Naive B cell (primary cell): ENCODE results near the gene CCDC149. TPM values are rescaled to one million over a fixed set of nuclear protein-coding genes. Genes with fewer than 3 reads are reported as not detected.

ENCODE experiments used
- ATAC-seq, 2 donors: fragments of 150-1000 bp; cut with Tn5 transposase; 2 replicates each; pipeline ENCODE4 v1.10.0; 2021; ENCODE audit warnings: low read depth in 2 of 2, mild to moderate bottlenecking in 2 of 2, moderate library complexity in 2 of 2
- DNase-seq: peaks from one replicate; pipeline ENCODE4 v3.0.0; 2022
- H3K27ac Mint-ChIP-seq, 6 donors: one replicate each; pipeline ENCODE4 v1.8.0; 2020 to 2022; ENCODE audit warnings: mild to moderate bottlenecking in 6 of 6, mixed read lengths in 6 of 6, moderate library complexity in 5 of 6, inconsistent platforms in 2 of 6
- H3K27me3 Mint-ChIP-seq, 3 donors: one replicate each; pipeline ENCODE4 v1.8.0; 2021 to 2022; ENCODE audit warnings: mixed read lengths in 3 of 3, mild to moderate bottlenecking in 1 of 3
- H3K36me3 Mint-ChIP-seq, 2 donors: one replicate each; pipeline ENCODE4 v1.8.0; 2020 to 2022; ENCODE audit warnings: mixed read lengths in 2 of 2, inconsistent platforms in 1 of 2, mild to moderate bottlenecking in 1 of 2
- H3K4me1 Mint-ChIP-seq, 3 donors: one replicate each; pipeline ENCODE4 v1.8.0; 2020 to 2022; ENCODE audit warnings: mixed read lengths in 3 of 3, inconsistent platforms in 1 of 3, mild to moderate bottlenecking in 1 of 3, moderate library complexity in 1 of 3
- H3K4me3 Mint-ChIP-seq, 8 donors: one replicate each; pipeline ENCODE4 v1.8.0; 2020 to 2022; ENCODE audit warnings: mild to moderate bottlenecking in 8 of 8, mixed read lengths in 8 of 8, moderate library complexity in 8 of 8, inconsistent platforms in 2 of 8
- H3K9me3 Mint-ChIP-seq, 7 donors: one replicate each; pipeline ENCODE4 v1.8.0; 2020 to 2022; ENCODE audit warnings: mixed read lengths in 7 of 7, mild to moderate bottlenecking in 5 of 7, inconsistent platforms in 2 of 7, moderate library complexity in 1 of 7
- polyA plus RNA-seq, 6 donors: library from polyadenylated mRNA; unstranded; fragments of 300-500 nt; fragmentation: Illumina TruSeq; gene quantifications; one replicate each; pipeline ENCODE4 v1.2.3, GENCODE V29; 2021; ENCODE audit warnings: low read depth in 6 of 6

CCDC149 gene
- polyA plus RNA-seq, 6 donors from 2014 or later: not detected

DNA sequence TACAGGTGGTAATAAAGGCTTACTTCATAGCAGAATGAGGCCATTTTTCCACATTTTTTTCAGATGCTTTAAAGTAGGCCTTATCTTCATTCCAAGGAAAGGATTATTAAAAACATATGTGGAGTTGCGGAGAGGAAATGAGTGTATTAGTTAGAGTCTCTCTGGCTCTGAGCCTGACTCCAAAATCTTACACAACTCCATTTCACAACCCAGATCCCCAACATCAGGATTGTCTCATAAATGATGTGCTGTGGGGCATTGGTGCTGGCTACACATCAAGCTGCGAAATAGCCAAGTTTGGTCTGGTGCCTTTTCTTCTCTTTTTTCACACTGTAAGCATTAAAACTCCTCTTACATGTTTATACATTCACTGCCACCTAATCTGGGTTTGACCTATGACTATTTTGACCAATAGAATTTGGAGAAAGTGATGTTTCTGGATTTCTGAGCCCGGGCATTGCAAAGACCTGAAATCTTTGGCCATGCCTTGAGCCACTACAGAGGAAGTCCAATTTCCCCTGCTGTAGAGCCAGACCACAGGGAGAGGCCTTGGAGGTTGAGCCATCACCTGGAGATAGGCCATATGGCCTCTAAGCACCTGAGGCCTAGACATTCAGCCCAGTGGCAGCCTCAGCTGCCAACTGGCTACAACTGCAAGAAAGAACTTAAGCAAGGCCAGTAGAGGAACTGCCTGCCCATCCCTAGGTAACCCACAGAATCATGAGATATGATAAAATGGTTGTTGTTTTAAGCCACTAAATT, 134.2 kb downstream of the CCDC149 start:
- ATAC-seq (no peak), DNase-seq (no peak)
- Mint-ChIP-seq H3K27me3 (no peaks in the 10 kb centered on the region), H3K4me1 (no peaks in the 10 kb centered on the region), H3K27ac (no peak overlapping the region), H3K36me3 (no peaks in the 10 kb centered on the region), H3K4me3 (no peak overlapping the region), H3K9me3 (peaks cover 0 to 4% (median 1%) of the 10 kb centered on the region in 7 donors)

DNA sequence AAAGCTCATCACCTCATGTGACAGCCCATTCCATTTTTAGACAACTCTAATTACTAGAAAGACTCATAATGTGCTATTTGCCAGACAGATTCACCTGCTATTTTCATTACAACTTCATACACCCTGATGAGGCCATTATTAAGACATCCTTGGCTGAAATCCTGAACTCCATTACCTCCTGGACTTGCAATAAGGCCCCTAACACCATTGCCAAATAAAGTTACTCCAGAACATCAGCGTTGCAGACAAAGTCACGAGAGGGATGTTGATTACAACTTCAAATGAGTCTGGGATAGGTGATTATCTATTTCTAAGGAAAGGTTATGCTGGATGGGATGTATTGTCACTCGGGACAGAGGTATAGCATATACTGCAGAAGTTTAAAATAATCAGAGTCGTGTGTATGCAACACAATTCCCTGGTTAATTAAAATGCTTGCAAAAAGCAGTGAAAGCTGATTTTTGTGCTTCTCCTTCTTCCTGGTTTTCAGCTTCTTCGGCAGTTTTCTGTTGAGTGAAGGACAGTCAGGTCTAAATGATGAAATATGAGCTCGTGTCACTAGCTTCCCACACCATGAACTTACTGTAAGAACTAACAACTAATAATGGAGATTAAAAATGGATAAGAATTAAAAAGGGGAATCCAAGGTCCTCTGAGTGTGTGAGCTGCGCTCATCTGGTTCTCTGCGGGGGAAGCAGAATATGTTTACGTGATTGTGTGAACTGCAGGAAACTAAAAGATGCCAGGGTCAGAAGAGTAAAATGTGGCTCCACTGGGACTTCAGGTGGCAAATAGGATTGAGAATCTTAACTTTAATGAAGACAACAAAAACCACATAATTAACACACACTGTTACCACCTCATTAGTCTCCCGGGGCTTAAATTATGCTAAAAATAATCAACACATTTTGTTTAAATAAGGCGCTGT, 135.0 kb downstream of the CCDC149 start:
- Mint-ChIP-seq H3K27ac (no peak overlapping the region), H3K36me3 (no peaks in the 10 kb centered on the region), H3K9me3 (peaks cover 0 to 4% (median 0%) of the 10 kb centered on the region in 7 donors), H3K4me3 (no peak overlapping the region), H3K4me1 (no peaks in the 10 kb centered on the region), H3K27me3 (no peaks in the 10 kb centered on the region)
- no peak for DNase-seq
- no peak for ATAC-seq

DNA sequence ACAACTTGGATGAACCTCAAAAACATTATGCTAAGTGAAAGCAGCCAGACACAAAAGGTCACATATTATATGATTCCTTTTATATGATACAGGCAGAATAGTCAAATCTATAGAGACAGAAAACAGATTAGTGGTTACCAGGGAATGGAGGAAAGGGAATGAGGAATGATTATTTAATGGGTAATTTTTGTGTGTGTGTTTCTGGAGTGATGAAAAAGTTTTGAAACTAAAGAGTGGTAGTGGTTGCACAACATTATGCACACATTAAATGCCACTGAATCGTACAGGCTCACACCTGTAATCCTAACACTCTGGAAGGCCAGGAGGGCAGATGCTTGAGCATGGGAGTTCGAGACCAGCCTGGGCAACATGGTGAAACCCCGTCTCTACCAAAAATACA, 137.1 kb downstream of the CCDC149 start:
- DNase-seq (no peak), ATAC-seq (no peak)
- Mint-ChIP-seq H3K4me1 (no peaks in the 10 kb centered on the region), H3K9me3 (peaks cover 0 to 7% (median 1%) of the 10 kb centered on the region in 7 donors), H3K27ac (no peak overlapping the region), H3K36me3 (peaks cover 0 to 5% of the 10 kb centered on the region in 2 donors), H3K4me3 (no peak overlapping the region), H3K27me3 (peaks cover 0 to 5% (median 0%) of the 10 kb centered on the region in 3 donors)

- Mint-ChIP-seq H3K9me3 (peaks cover 0 to 7% (median 1%) of the 10 kb centered on the region in 7 donors), H3K27ac (no peak overlapping the region), H3K27me3 (peaks cover 0 to 5% (median 0%) of the 10 kb centered on the region in 3 donors), H3K4me3 (no peak overlapping the region), H3K4me1 (no peaks in the 10 kb centered on the region), H3K36me3 (peaks cover 0 to 5% of the 10 kb centered on the region in 2 donors)
- DNase-seq: no peak
- no peak for ATAC-seq
Observed at GRCh38 chr4:24775032-24775605, 137.7 kb downstream of the CCDC149 start.

- H3K27me3 Mint-ChIP-seq: peaks cover 0 to 5% (median 0%) of the 10 kb centered on the region in 3 donors
- peaks cover 0 to 5% of the 10 kb centered on the region in 2 donors for H3K36me3 Mint-ChIP-seq
- peaks cover 0 to 7% (median 1%) of the 10 kb centered on the region in 7 donors for H3K9me3 Mint-ChIP-seq
- no peak for DNase-seq
- H3K4me3 Mint-ChIP-seq: no peak overlapping the region
- ATAC-seq: no peak
- no peak overlapping the region for H3K27ac Mint-ChIP-seq
- H3K4me1 Mint-ChIP-seq: no peaks in the 10 kb centered on the region
Observed at GRCh38 chr4:24774452-24774851, 138.4 kb downstream of the CCDC149 start.

- Mint-ChIP-seq H3K4me1 (no peaks in the 10 kb centered on the region), H3K27ac (no peak overlapping the region), H3K27me3 (peaks cover 0 to 5% (median 0%) of the 10 kb centered on the region in 3 donors), H3K4me3 (no peak overlapping the region), H3K36me3 (peaks cover 0 to 5% of the 10 kb centered on the region in 2 donors), H3K9me3 (peaks cover 0 to 7% (median 2%) of the 10 kb centered on the region in 7 donors)
- DNase-seq: no peak
- ATAC-seq: no peak
Observed at GRCh38 chr4:24772952-24773351, 139.9 kb downstream of the CCDC149 start.

- H3K9me3 Mint-ChIP-seq: peaks cover 0 to 14% (median 2%) of the 10 kb centered on the region in 7 donors
- peaks cover 0 to 5% (median 0%) of the 10 kb centered on the region in 3 donors for H3K27me3 Mint-ChIP-seq
- no peak overlapping the region for H3K27ac Mint-ChIP-seq
- H3K36me3 Mint-ChIP-seq: peaks cover 0 to 5% of the 10 kb centered on the region in 2 donors
- H3K4me3 Mint-ChIP-seq: no peak overlapping the region
- no peaks in the 10 kb centered on the region for H3K4me1 Mint-ChIP-seq
- no peak for DNase-seq
- ATAC-seq: no peak
Observed at GRCh38 chr4:24772061-24772705, 140.7 kb downstream of the CCDC149 start.

DNA sequence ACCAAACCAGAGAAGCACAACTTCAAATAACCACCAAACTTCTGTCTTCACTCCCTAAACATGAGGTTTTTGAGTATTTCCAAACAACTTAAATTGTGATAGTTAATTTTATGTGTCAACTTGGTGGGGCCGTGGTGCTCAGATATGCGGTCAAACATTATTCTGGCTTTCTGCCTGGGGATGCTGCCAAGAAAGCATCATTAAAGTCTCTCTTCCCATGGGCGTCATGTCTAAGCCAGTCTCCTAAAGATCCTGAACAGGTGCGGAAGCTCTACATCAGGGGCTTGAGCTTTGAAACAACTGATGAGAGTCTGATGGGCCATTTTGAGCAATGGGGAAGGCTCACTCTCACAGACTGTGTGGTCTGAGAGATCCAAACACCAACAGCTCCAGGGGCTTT, 141.6 kb downstream of the CCDC149 start:
- no peak for DNase-seq
- H3K27me3 Mint-ChIP-seq: peaks cover 0 to 5% (median 0%) of the 10 kb centered on the region in 3 donors
- no peak overlapping the region for H3K4me3 Mint-ChIP-seq
- no peak for ATAC-seq
- no peak overlapping the region for H3K27ac Mint-ChIP-seq
- H3K9me3 Mint-ChIP-seq: peaks cover 0 to 21% (median 2%) of the 10 kb centered on the region in 7 donors
- H3K36me3 Mint-ChIP-seq: peaks cover 0 to 5% of the 10 kb centered on the region in 2 donors
- no peaks in the 10 kb centered on the region for H3K4me1 Mint-ChIP-seq

DNA sequence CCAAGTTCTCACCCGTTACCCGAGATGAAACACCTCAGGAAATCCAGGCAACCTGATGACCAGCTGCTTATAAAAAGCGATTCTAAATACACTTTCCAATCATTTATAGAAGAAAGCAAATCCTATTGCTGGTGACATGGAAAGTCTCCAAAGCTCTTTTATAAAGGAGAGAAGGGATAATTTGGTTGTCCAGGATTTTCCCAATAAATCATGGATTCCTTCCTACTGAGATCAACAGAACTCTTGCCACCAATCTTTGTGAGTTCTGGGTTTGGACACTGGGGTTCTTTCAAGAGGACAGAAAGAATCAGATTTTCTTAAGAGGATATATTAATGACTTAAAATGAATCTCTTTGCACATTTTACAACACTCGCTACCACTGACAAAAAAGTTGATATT, 142.2 kb downstream of the CCDC149 start:
- ATAC-seq (no peak), DNase-seq (no peak)
- H3K27ac Mint-ChIP-seq: no peak overlapping the region
- H3K27me3 Mint-ChIP-seq: peaks cover 0 to 5% (median 0%) of the 10 kb centered on the region in 3 donors
- no peaks in the 10 kb centered on the region for H3K4me1 Mint-ChIP-seq
- H3K4me3 Mint-ChIP-seq: no peak overlapping the region
- peaks cover 0 to 21% (median 2%) of the 10 kb centered on the region in 7 donors for H3K9me3 Mint-ChIP-seq
- H3K36me3 Mint-ChIP-seq: peaks cover 0 to 5% of the 10 kb centered on the region in 2 donors

DNA sequence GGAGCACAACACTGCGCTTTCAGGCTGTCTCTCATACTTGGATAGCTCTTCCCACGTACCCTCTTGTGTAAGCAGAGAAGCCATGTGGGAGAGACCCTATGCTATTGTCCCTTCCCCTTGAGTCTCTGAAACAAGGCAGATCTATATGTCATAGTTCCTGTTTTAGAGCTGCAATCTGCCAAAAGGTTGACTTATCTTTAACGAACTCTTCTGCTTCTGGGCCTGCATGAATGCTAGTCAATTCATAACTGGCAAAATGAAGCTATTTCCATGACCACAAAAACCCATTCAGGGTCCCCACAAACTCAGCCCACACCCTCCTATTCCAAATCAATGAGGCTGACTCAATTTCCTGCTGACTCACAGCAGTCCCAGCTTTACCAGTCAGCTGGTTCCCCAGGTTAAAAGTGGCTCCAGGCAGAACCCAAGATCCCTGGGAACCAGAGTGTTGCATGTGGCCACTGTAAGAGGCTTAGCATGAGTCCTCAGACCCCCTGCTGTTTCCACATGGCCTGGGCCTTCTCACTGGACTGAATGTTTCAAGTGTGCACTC, 142.7 kb downstream of the CCDC149 start:
- Mint-ChIP-seq H3K4me3 (peak overlapping the region in 1 of 8 donors; percentile 55), H3K4me1 (no peaks in the 10 kb centered on the region), H3K27ac (no peak overlapping the region), H3K27me3 (peaks cover 0 to 5% (median 0%) of the 10 kb centered on the region in 3 donors), H3K9me3 (peaks cover 0 to 21% (median 4%) of the 10 kb centered on the region in 7 donors), H3K36me3 (peaks cover 0 to 5% of the 10 kb centered on the region in 2 donors)
- DNase-seq: no peak
- ATAC-seq: no peak

DNA sequence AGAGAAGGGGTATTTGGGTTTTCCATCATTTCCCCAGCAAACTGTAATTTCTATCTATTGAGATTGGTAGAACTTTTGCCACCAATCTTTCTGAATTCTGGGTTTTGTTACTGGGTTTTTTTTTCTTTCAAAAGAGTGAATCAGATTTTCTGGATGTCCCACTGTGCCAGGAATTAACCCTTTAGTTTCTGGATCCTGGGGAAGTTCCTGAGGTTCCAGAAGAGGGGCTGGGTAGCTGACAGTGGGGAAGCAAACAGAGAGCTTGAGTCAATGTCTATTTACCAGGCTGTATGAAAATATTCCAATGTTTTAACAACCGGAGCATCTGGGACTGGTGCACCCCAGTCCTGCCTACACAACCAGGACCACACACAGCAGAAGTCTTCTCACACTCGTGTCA, 143.3 kb downstream of the CCDC149 start:
- ATAC-seq (no peak), DNase-seq (no peak)
- no peaks in the 10 kb centered on the region for H3K4me1 Mint-ChIP-seq
- no peak overlapping the region for H3K27ac Mint-ChIP-seq
- H3K9me3 Mint-ChIP-seq: peaks cover 0 to 23% (median 4%) of the 10 kb centered on the region in 7 donors
- peaks cover 0 to 5% (median 0%) of the 10 kb centered on the region in 3 donors for H3K27me3 Mint-ChIP-seq
- no peak overlapping the region for H3K4me3 Mint-ChIP-seq
- H3K36me3 Mint-ChIP-seq: peaks cover 0 to 5% of the 10 kb centered on the region in 2 donors

DNA sequence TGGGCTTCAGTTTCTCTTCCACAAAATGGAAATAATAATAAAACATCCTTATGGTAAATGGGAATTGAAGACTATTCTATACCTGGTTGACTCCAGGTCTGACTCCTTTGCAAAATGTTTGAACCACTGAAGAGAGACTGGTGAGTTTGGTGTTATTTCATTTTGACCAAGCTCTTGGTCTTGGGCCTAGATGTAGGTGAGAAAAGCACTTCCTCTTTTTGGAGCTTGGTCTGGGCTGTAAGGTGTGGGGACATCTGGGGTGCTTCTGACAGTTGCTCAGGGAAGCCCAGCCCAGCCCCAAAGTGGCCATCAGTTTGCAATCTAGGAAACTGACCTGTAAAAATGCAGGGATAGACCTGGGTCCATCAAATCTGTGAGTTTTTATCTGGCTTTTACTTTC, 144.2 kb downstream of the CCDC149 start:
- H3K36me3 Mint-ChIP-seq: peaks cover 0 to 5% of the 10 kb centered on the region in 2 donors
- peaks cover 0 to 25% (median 4%) of the 10 kb centered on the region in 7 donors for H3K9me3 Mint-ChIP-seq
- no peaks in the 10 kb centered on the region for H3K4me1 Mint-ChIP-seq
- H3K27me3 Mint-ChIP-seq: peaks cover 0 to 5% (median 0%) of the 10 kb centered on the region in 3 donors
- ATAC-seq (no peak), DNase-seq (no peak)
- no peak overlapping the region for H3K27ac Mint-ChIP-seq
- no peak overlapping the region for H3K4me3 Mint-ChIP-seq
